Measurements from ENCODE around the gene OPCML.

The OPCML gene

DNA sequence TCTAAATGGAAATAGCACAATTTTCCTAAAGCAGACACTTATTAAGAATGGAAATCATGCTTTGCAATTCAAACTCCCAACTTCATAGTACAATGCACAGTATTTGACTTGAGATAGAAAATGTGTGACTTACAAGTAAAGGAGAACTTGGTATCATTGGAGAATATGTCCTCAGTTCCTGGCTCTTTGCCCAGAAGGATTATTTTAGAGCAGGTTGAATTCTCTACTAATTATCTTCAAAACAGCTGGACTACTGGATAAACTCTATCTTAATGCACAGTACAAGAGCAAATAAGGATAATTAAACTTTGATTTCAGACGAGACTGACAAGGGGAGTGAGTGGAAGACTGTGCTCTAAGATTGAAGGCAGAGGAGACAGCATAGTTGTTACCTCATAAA, 839.4 kb downstream of the OPCML start:
- TF ChIP-seq, protein P1, sequence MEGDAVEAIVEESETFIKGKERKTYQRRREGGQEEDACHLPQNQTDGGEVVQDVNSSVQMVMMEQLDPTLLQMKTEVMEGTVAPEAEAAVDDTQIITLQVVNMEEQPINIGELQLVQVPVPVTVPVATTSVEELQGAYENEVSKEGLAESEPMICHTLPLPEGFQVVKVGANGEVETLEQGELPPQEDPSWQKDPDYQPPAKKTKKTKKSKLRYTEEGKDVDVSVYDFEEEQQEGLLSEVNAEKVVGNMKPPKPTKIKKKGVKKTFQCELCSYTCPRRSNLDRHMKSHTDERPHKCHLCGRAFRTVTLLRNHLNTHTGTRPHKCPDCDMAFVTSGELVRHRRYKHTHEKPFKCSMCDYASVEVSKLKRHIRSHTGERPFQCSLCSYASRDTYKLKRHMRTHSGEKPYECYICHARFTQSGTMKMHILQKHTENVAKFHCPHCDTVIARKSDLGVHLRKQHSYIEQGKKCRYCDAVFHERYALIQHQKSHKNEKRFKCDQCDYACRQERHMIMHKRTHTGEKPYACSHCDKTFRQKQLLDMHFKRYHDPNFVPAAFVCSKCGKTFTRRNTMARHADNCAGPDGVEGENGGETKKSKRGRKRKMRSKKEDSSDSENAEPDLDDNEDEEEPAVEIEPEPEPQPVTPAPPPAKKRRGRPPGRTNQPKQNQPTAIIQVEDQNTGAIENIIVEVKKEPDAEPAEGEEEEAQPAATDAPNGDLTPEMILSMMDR (IDR thresholded peaks at IDR 0.05): no peak
- TF ChIP-seq ZFX (IDR thresholded peaks at IDR 0.05; ENCODE audit: borderline replicate concordance): no peak
- H3K27ac ChIP-seq: peak overlapping the region; percentile 59

DNA sequence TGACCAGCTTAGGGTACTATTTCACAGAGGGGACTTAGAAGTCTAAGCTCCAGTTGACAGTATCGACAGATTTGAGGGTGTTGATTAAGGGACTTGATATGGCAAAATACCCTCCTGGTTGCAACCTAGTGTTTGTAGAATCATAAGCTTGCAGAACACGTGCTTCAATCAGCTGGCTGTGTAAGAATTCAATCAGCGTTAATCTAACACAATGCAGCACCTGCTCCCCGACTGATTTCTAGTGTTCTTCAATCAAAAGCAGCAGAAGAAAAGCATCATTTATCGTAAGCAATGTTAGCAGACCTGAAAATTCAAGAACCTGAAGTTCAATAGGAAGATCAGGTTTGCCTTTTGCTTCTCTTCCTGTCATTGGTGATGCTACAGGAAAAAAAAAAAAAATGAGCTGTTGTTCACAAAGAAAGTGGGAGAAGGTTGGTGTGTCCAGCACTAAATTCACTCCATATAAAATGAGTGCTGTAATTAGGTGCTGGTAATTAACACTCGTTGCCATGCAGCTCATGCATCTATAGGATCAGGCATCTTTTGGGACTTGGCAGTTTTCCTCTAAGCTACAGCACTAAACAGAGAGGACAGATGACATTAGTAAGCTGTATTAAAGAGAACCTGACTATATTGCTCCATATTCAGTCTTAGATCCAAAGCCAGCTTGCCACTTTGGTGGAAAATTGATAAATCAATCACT, 840.3 kb downstream of the OPCML start:
- no peak for TF ChIP-seq ZFX (IDR thresholded peaks at IDR 0.05; ENCODE audit: borderline replicate concordance)
- peak overlapping the region; percentile 59 for H3K27ac ChIP-seq

DNA sequence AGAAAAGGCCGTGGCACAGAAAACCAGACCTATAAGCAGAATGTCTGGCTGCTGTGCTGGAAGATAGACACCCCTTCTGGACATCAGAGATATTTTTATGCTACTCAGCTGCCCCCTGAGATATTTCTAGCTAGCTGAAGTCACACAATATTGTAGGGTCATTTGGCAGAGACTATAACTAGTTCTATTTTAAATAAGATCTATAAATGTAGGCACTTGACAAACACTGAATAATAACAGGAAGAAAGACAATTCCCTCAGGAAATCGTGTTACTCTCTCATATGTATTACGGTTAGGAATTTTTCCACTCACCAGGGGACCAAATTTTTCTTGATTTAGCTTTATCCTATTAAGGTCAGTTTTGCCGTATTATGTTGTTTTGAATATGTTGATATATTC, 845.4 kb downstream of the OPCML start:
- H3K27ac ChIP-seq: no peak overlapping the region
- TF ChIP-seq, protein P1 (IDR thresholded peaks at IDR 0.05): no peak
- TF ChIP-seq ZFX (IDR thresholded peaks at IDR 0.05; ENCODE audit: borderline replicate concordance): no peak

DNA sequence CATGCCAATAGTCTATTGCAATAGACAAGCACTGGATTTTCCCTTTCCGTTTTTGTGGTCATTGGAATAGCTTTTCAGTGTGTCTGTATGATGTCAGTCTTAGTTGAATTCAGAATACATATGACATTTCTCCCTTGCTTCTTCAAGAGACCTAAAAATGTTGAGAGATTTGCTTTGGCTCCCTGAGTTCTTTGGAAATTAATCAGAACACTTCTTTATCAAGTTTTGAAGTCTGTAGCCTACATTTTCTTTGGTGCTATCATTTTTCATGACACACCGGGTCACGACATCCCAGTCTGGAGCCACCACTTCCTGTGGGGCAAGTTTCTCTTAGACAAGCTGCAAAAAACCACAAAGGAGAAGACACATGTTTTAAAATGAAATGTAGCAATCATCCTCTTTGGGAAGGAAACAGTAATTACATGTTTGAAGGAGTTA, 847.1 kb downstream of the OPCML start:
- H3K27ac ChIP-seq: no peak overlapping the region
- TF ChIP-seq ZFX (IDR thresholded peaks at IDR 0.05; ENCODE audit: borderline replicate concordance): no peak
- TF ChIP-seq, protein P1 (IDR thresholded peaks at IDR 0.05): no peak

DNA sequence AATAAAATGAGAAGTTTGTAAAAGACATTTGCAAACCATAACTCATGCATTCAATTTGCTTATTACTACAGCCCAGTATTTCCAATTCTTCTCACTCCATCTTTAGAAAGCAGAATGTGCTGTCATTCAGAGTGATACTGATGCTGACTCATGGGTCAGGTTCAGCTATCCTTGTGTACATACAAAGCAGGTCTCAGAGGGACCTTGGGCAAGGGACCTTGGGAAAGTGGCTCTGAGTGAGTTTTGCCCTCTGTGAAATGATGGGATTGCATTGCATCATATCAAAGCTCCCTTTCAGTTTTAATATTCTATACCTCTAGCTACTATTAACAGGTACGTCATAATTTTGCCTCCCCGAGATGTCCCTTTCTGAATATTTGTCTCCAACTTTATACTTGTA, 848.7 kb downstream of the OPCML start:
- no peak overlapping the region for H3K27ac ChIP-seq
- no peak for TF ChIP-seq ZFX (IDR thresholded peaks at IDR 0.05; ENCODE audit: borderline replicate concordance)
- TF ChIP-seq, protein P1 (IDR thresholded peaks at IDR 0.05): no peak

DNA sequence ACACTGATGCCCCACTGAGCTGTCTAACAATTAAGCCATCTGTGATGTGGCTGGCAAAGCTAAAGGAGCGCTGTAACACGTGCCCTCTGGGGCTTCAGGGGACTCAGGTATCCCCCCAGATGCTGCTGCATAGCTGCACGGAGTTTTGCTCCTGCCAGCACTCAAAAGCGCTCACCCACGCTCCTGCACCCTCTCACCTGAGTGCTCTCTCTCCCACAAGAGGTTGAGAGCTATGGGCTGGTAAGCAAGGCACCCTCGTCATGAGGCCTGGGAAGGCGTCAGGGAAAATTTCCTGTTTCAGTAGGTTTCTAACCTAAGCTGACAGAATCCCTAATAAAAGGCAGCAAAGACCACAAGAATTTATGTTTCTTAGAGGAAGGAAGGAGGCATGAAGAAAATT, 850.3 kb downstream of the OPCML start:
- TF ChIP-seq, protein P1 (IDR thresholded peaks at IDR 0.05): no peak
- no peak for TF ChIP-seq ZFX (IDR thresholded peaks at IDR 0.05; ENCODE audit: borderline replicate concordance)
- no peak overlapping the region for H3K27ac ChIP-seq

DNA sequence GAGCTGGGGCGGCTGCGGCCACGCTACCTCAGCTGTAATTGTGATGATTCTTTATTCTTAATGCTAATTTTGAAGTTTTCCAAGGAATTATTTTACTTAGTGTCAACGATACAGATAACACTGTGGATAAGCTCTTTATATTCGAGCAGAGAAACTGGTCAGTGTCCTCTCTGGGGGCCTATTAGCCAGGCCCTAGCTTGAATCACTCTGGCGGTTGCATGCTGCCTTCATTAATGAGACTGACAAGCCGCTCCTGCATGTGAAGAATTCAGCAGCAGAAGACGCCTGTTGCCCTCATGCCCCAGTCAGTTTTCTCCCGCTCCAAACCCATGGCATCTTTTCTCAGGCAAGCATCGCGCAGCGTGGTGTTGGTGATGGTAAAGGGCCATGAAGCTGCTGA, 851.7 kb downstream of the OPCML start:
- H3K27ac ChIP-seq: no peak overlapping the region
- no peak for TF ChIP-seq ZFX (IDR thresholded peaks at IDR 0.05; ENCODE audit: borderline replicate concordance)
- TF ChIP-seq, protein P1 (IDR thresholded peaks at IDR 0.05): no peak

DNA sequence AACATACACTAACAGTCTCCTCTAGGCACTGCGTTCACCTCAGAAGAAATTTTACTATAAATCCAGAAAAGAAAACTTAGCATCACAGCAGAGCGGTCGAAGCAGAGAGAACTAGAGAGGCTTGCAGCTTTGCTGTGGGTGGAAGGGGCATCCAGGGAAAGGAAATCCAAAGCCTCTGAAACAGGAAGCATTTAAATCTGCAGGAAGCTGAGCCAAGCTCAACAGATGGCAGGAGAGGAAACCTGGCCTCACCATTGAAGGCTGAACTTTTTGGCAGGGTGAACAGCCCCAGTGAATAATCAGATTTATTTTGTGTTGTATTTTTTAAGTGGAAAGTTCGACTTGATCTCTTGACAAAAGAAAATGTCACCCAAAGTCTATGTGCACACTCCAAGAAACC, 858.1 kb downstream of the OPCML start:
- TF ChIP-seq, protein P1 (IDR thresholded peaks at IDR 0.05): no peak
- TF ChIP-seq ZFX (IDR thresholded peaks at IDR 0.05; ENCODE audit: borderline replicate concordance): no peak
- no peak overlapping the region for H3K27ac ChIP-seq
